ENCODE measurements around the gene USH2A.

- TF ChIP-seq GATA1 (IDR thresholded peaks at IDR 0.05; ENCODE audit: low read depth, low read length) (no peak), POLR2A (IDR thresholded peaks at IDR 0.05; ENCODE audit: low read length) (no peak)
Measured at GRCh38 chr1:215761446-215761845, 661.8 kb downstream of the USH2A start.
